ENCODE results near the gene NUMB.

NUMB gene

DNA sequence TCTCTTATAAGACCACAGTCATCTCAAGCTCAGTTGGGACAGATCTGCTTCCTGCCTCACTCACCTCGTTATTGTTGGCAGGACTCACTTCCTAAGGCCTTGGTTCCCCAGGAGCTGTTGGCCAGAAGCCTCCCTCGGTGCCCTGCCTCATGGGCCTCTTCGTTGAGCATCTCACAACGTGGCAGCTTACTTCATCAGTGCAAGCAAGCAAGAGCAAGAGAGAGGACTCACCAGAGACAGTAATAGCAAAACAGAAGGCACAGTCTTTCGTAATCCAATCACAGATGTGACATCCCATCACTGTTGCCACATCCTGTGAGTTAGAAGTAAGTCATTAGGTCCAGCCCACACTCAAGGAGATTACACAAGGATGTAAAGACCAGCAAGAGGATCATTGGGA lies 5.1 kb upstream of the NUMB start:
- H3K36me3 ChIP-seq (ENCODE audit: insufficient read depth, low read length), result no peaks in the 10 kb centered on the region
- peak overlapping the region; percentile 70 for H3K4me3 ChIP-seq (ENCODE audit: low read depth, low read length)
- peak overlapping the region; percentile 16 for H2AFZ ChIP-seq (ENCODE audit: low read length, unreplicated experiment)
- H3K79me2 ChIP-seq (ENCODE audit: control insufficient read depth, insufficient read depth, low read length, unreplicated experiment), result peaks cover 7% of the 10 kb centered on the region
- no peaks in the 10 kb centered on the region for H3K27me3 ChIP-seq (ENCODE audit: insufficient read depth, low read length)
- H3K4me1 ChIP-seq (ENCODE audit: control insufficient read depth, insufficient read depth, low read length, unreplicated experiment), result peaks cover 82% of the 10 kb centered on the region
- H3K27ac ChIP-seq (ENCODE audit: low read depth, low read length), result peak overlapping the region; percentile 92

DNA sequence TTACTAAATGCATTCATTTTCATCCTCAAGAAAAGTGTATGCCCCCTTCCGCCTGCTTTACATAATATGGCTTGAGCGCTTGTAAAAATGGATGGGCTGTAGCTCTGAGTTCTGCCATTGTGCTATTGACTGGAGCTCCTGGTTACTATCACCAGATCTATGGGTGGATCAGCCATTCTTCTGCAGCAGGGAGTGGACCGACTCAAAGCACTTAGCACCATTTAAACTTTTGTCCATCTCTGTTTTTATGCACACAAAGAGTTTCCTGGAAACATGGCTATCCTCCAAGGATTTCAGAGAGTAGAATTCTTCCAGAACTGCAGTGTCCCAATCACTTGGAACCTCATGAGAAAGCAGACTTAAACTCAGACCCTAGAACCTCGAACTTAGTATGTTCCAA lies 4.5 kb upstream of the NUMB start:
- no peaks in the 10 kb centered on the region for H3K27me3 ChIP-seq (ENCODE audit: insufficient read depth, low read length)
- H3K4me3 ChIP-seq (ENCODE audit: low read depth, low read length), result peak overlapping the region; percentile 70
- peaks cover 12% of the 10 kb centered on the region for H3K79me2 ChIP-seq (ENCODE audit: control insufficient read depth, insufficient read depth, low read length, unreplicated experiment)
- H2AFZ ChIP-seq (ENCODE audit: low read length, unreplicated experiment), result peak overlapping the region; percentile 40
- H3K36me3 ChIP-seq (ENCODE audit: insufficient read depth, low read length), result no peaks in the 10 kb centered on the region
- peak overlapping the region; percentile 92 for H3K27ac ChIP-seq (ENCODE audit: low read depth, low read length)
- H3K4me1 ChIP-seq (ENCODE audit: control insufficient read depth, insufficient read depth, low read length, unreplicated experiment), result peaks cover 76% of the 10 kb centered on the region

DNA sequence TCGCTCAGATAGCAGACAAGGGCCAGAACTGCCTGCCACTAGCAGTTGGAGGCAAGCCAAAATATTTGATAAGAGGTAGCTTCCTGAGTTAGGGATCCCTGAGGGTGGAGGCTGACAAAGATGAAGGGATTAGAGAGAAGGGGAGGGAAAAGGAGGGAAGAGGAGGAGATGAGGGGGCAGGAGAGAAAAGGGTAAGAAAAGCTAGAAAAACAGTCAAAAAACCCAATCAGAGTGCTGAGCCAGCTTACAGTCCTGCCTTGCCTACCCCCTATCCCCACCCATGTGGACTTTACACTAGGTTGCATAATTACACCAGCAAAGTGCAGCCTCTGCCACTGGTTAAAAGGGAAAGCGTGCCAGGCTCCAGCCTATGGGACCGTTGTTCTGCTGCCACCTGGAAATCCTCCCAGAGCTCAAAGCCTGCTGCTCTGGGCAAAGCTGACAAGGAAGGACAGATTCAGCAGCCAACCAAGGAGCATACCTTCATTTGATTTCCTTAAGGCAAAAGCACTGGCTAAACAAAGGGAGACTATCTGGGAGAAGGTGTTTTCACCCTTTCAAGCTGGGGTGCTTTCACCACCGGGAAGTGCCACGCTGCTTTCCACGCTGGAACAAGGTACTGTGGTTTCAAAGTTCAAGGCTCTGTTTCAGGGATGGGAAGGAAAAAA lies 3.8 kb upstream of the NUMB start:
- H3K79me2 ChIP-seq (ENCODE audit: control insufficient read depth, insufficient read depth, low read length, unreplicated experiment), result peaks cover 18% of the 10 kb centered on the region
- H3K27me3 ChIP-seq (ENCODE audit: insufficient read depth, low read length), result no peaks in the 10 kb centered on the region
- peaks cover 70% of the 10 kb centered on the region for H3K4me1 ChIP-seq (ENCODE audit: control insufficient read depth, insufficient read depth, low read length, unreplicated experiment)
- H3K4me3 ChIP-seq (ENCODE audit: low read depth, low read length), result peak overlapping the region; percentile 70
- no peaks in the 10 kb centered on the region for H3K36me3 ChIP-seq (ENCODE audit: insufficient read depth, low read length)
- peak overlapping the region; percentile 40 for H2AFZ ChIP-seq (ENCODE audit: low read length, unreplicated experiment)
- peak overlapping the region; percentile 92 for H3K27ac ChIP-seq (ENCODE audit: low read depth, low read length)

DNA sequence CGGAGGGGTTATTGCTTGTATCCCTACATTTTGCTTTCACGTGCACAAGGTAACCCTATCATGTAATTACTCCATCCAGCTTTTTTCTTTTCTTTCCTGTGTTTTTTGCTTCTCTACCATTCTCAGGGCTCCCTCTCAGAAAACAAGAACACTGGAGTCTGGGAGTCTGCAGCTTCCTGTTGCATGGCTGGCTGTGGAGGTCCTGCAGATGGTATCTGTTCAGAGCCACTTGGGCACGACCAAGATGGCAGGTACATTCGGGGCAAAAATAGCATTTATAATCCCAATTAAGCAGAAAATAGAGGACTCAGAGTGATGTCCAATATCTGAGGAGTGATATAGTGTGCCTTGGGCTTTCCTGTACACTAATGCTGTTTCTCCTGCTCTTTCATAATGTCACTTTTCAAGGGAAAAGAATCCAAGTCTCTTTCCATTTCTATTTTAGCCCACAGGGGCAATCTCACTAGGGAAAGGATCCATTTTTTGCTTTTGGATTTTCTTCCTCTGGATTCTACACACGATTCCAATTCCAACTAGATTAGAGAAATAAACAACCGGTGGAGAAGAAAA lies 3.2 kb upstream of the NUMB start:
- peak overlapping the region; percentile 40 for H2AFZ ChIP-seq (ENCODE audit: low read length, unreplicated experiment)
- peak overlapping the region; percentile 70 for H3K4me3 ChIP-seq (ENCODE audit: low read depth, low read length)
- peak overlapping the region; percentile 92 for H3K27ac ChIP-seq (ENCODE audit: low read depth, low read length)
- H3K4me1 ChIP-seq (ENCODE audit: control insufficient read depth, insufficient read depth, low read length, unreplicated experiment), result peaks cover 64% of the 10 kb centered on the region
- no peaks in the 10 kb centered on the region for H3K36me3 ChIP-seq (ENCODE audit: insufficient read depth, low read length)
- H3K27me3 ChIP-seq (ENCODE audit: insufficient read depth, low read length), result no peaks in the 10 kb centered on the region
- peaks cover 24% of the 10 kb centered on the region for H3K79me2 ChIP-seq (ENCODE audit: control insufficient read depth, insufficient read depth, low read length, unreplicated experiment)

DNA sequence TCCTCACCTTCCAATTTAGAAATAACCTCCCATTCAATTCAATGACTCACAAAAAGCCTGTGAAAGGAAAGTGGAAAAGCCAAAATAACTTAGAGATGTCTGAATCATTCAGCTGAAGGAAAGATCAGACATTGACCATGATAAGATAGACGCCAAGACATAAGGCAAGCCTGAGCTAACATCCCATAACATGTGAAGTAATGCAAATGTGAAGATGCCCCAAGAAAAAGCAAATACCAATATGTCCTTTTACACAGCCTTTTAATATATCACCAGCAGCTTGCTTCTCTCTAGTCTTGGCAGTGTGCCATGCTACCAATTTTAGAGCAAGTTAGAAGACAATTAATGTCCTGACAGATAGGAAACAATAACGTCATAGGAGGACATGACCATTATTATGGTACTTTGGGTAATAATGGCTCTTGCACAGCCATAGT lies 2.4 kb upstream of the NUMB start:
- Histone ChIP-seq H2AFZ (ENCODE audit: low read length, unreplicated experiment) (no peak overlapping the region), H3K27me3 (ENCODE audit: insufficient read depth, low read length) (no peaks in the 10 kb centered on the region), H3K36me3 (ENCODE audit: insufficient read depth, low read length) (no peaks in the 10 kb centered on the region), H3K27ac (ENCODE audit: low read depth, low read length) (peak overlapping the region; percentile 92), H3K4me3 (ENCODE audit: low read depth, low read length) (peak overlapping the region; percentile 30), H3K4me1 (ENCODE audit: control insufficient read depth, insufficient read depth, low read length, unreplicated experiment) (peaks cover 60% of the 10 kb centered on the region), H3K79me2 (ENCODE audit: control insufficient read depth, insufficient read depth, low read length, unreplicated experiment) (peaks cover 33% of the 10 kb centered on the region)

DNA sequence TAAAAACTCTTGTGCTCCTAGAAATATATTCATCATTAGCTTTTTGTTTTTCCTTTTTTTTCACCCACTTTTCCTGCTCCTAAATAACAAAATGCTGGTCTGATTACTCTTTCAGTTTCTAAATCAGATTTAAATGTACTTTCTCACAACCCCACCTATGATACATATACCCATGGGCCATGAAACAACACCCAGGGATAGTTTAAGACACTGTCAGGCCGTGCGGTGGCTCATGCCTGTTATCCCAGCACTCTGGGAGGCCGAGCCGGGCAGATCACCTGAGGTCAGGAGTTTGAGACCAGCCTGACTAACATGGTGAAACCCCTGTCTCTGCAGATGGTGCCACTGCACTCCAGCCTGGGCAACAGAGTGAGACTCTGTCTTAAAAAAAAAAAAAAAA lies 1.6 kb upstream of the NUMB start:
- Histone ChIP-seq H3K36me3 (ENCODE audit: insufficient read depth, low read length) (no peaks in the 10 kb centered on the region), H3K27me3 (ENCODE audit: insufficient read depth, low read length) (no peaks in the 10 kb centered on the region), H3K4me1 (ENCODE audit: control insufficient read depth, insufficient read depth, low read length, unreplicated experiment) (peaks cover 58% of the 10 kb centered on the region), H3K4me3 (ENCODE audit: low read depth, low read length) (peak overlapping the region; percentile 30; the same call in 1 of the 2 replicates), H2AFZ (ENCODE audit: low read length, unreplicated experiment) (no peak overlapping the region), H3K79me2 (ENCODE audit: control insufficient read depth, insufficient read depth, low read length, unreplicated experiment) (peaks cover 40% of the 10 kb centered on the region), H3K27ac (ENCODE audit: low read depth, low read length) (peak overlapping the region; percentile 92)

DNA sequence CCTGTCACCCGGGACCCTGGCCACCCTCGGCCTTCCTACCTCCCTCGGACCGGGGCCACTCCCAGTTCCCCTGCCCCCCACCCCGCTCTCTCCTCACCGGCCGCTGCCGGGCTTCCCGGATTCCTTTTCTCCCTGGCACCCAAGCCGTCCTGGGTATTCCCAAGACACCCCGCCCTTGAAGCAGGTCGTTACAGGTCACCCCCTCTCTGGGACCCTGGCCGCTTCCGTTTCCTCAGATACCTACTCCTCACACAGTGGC lies 493 bp downstream of the NUMB start:
- Histone ChIP-seq H3K27ac (ENCODE audit: low read depth, low read length) (peak overlapping the region; percentile 66), H3K27me3 (ENCODE audit: insufficient read depth, low read length) (no peaks in the 10 kb centered on the region), H3K36me3 (ENCODE audit: insufficient read depth, low read length) (no peaks in the 10 kb centered on the region), H2AFZ (ENCODE audit: low read length, unreplicated experiment) (peak overlapping the region; percentile 89), H3K79me2 (ENCODE audit: control insufficient read depth, insufficient read depth, low read length, unreplicated experiment) (peaks cover 61% of the 10 kb centered on the region), H3K4me3 (ENCODE audit: low read depth, low read length) (peak overlapping the region; percentile 91), H3K4me1 (ENCODE audit: control insufficient read depth, insufficient read depth, low read length, unreplicated experiment) (peaks cover 58% of the 10 kb centered on the region)

DNA sequence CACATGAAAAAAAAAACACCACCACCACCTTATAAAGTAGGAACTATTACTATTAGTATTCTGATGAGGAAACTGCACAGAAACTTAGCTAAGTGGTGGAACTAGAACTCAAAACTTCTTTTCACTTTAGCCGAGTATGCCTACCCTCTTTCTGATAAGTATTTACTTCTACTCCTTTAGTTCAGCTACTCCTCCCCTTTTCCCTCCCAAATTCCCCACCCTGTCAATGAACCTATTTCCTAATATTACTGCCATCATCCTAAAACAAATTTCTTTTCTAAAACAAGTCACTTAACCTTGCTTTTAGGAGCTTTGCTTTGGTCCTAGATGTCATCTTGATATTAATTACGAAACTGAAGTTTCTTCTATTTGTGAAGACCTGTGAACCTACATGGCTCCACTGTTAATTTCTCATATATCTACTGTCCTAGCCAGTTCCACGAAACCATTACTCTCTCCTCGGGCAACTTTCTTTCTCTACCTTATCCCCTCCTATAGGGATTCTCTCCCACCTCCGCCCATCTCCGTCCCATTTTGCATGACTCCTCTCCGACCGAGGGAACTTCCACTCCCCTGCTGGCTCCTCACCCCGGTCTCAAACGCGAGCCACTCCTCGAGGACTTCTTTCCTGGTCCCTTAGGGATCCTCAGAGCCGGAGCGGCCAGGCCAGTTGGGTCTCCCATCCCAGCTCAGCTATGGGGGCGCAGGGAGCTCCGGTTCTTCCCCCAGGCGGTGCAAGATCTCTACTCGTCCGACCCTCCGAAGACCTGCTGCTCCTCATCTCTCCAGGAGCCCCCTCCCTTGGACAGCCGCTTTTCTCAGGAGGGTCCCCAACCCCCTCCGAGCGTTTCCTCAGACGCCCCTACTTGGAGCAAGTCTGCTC lies 1.1 kb downstream of the NUMB start:
- H3K79me2 ChIP-seq (ENCODE audit: control insufficient read depth, insufficient read depth, low read length, unreplicated experiment), result peaks cover 64% of the 10 kb centered on the region
- H3K4me1 ChIP-seq (ENCODE audit: control insufficient read depth, insufficient read depth, low read length, unreplicated experiment), result peaks cover 57% of the 10 kb centered on the region
- H2AFZ ChIP-seq (ENCODE audit: low read length, unreplicated experiment), result peak overlapping the region; percentile 89

DNA sequence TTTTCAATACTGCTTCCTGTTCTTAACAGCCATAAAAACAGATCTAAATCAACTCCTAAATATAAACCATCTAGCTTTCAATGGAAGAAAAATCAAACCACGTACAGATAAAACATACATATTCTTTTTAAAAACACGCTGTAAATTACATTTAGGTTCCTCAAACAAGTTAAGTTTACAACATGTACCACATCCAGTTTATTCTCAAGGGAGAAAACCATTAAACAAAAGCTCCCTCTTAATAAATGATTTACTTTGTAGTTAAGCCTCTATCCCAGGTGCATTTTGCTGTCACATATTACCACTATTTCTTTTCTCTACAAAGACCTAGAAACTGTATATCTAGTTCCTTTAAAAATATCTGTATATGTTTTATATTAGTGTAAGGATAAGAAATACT lies 3.1 kb downstream of the NUMB start:
- H3K27ac ChIP-seq (ENCODE audit: low read depth, low read length), result peak overlapping the region; percentile 4
- H3K4me1 ChIP-seq (ENCODE audit: control insufficient read depth, insufficient read depth, low read length, unreplicated experiment), result peaks cover 38% of the 10 kb centered on the region
- H3K36me3 ChIP-seq (ENCODE audit: insufficient read depth, low read length), result no peaks in the 10 kb centered on the region
- peak overlapping the region; percentile 91 for H3K4me3 ChIP-seq (ENCODE audit: low read depth, low read length)
- H2AFZ ChIP-seq (ENCODE audit: low read length, unreplicated experiment), result no peak overlapping the region
- H3K79me2 ChIP-seq (ENCODE audit: control insufficient read depth, insufficient read depth, low read length, unreplicated experiment), result peaks cover 79% of the 10 kb centered on the region
- H3K27me3 ChIP-seq (ENCODE audit: insufficient read depth, low read length), result no peaks in the 10 kb centered on the region

More for the DNA sequence above, 1.1 kb downstream of the NUMB start:
- no peaks in the 10 kb centered on the region for H3K36me3 ChIP-seq (ENCODE audit: insufficient read depth, low read length)
- H3K27ac ChIP-seq (ENCODE audit: low read depth, low read length), result peak overlapping the region; percentile 66
- H3K4me3 ChIP-seq (ENCODE audit: low read depth, low read length), result peak overlapping the region; percentile 91
- H3K27me3 ChIP-seq (ENCODE audit: insufficient read depth, low read length), result no peaks in the 10 kb centered on the region

DNA sequence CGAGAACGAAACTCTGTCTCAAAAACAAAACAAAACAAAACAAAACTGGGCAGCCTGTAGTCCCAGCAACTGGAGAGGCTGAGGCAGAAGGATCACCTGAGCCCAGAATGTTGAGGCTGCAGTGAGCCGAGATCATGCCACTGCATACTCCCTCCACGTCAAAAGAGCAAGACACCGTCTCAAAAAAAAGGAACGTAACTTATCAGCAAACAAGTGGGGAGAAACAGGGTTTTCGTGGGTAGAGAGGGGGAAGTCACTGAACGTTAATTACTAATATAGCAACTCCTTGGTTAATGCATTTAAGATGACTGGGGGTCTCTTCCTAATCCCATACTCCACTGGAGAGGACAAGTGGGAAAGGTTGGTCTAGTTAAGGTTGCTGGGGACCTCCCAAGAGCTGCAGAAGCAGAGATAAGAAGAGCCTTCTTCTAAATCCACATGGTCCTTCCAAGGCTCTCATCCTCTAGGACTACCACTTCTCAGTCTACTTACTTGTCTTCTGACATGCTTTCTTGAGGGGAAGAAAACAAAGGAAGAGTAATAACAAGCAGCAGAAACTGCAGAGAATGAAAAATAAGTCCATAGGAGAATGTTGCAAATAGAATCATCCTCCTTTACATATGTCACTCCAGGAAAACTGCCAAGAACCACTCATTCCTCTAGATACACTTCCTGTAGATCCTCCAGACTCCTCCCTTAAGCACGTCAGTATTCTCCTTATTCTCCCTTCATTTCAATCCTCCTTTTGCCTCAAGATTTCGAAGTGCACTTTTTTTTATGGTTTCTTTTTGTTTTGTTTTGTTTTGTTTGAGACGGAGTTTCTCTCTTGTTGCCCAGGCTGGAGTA lies 5.8 kb downstream of the NUMB start:
- H3K27me3 ChIP-seq (ENCODE audit: insufficient read depth, low read length), result no peaks in the 10 kb centered on the region
- no peak overlapping the region for H3K4me3 ChIP-seq (ENCODE audit: low read depth, low read length)
- H3K36me3 ChIP-seq (ENCODE audit: insufficient read depth, low read length), result peaks cover 2% of the 10 kb centered on the region; the same call in 1 of the 2 replicates
- H3K27ac ChIP-seq (ENCODE audit: low read depth, low read length), result peak overlapping the region; percentile 11; the same call in 1 of the 2 replicates
- H2AFZ ChIP-seq (ENCODE audit: low read length, unreplicated experiment), result no peak overlapping the region
- peaks cover 25% of the 10 kb centered on the region for H3K4me1 ChIP-seq (ENCODE audit: control insufficient read depth, insufficient read depth, low read length, unreplicated experiment)
- peaks cover 98% of the 10 kb centered on the region for H3K79me2 ChIP-seq (ENCODE audit: control insufficient read depth, insufficient read depth, low read length, unreplicated experiment)
